A673 (cell line): Measurements from ENCODE around the gene GPR132. TPM values are rescaled to one million over a fixed set of nuclear protein-coding genes. Genes with fewer than 3 reads are reported as not detected.

ENCODE experiments used
- BruUV-seq: library from RNA; stranded (reverse); fragments of 400-500 nt; replicated peaks from 2 replicates; lab custom pipeline; 2021; lab: Mats Ljungman, UMichigan
- CTCF ChIA-PET: fragments of 300-600 bp; sonication (Branson Sonifier 250); formaldehyde crosslinking; loops from one replicate; lab custom pipeline; 2022; ENCODE audit warnings: antibody characterized with exemption; lab: Charles Lee
- POLR2A ChIA-PET: fragments of 300-600 bp; sonication (Branson Sonifier 250); formaldehyde crosslinking; loops from one replicate; lab custom pipeline; 2022; ENCODE audit warnings: antibody characterized with exemption; ENCODE audit not compliant: low non-redundant PET; lab: Charles Lee
- DNase-seq: peaks from one replicate; pipeline ENCODE4 v3.0.0-alpha.2; 2015; ENCODE audit warnings: low spot score
- H3K27ac ChIP-seq: fragments of 200-600 bp; sonication (generic); 2 replicates; pipeline ENCODE4 v1.5.1; 2016; ENCODE audit warnings: mixed run types, low read depth, mild to moderate bottlenecking, mixed read lengths, antibody characterized with exemption, low read length; ENCODE audit not compliant: poor library complexity, severe bottlenecking
- H3K27me3 ChIP-seq: fragments of 200-600 bp; sonication (generic); replicated peaks from 2 replicates; pipeline ENCODE4 v1.6.1; 2017; ENCODE audit warnings: mixed run types, low read depth, mild to moderate bottlenecking, mixed read lengths, antibody characterized with exemption, low read length; ENCODE audit not compliant: insufficient read depth, poor library complexity
- H3K36me3 ChIP-seq: fragments of 200-600 bp; sonication (generic); 2 replicates; pipeline ENCODE4 v1.6.1; 2016; ENCODE audit warnings: mixed run types, mild to moderate bottlenecking, mixed read lengths, antibody characterized with exemption, low read length; ENCODE audit not compliant: insufficient read depth, poor library complexity, severe bottlenecking
- H3K4me1 ChIP-seq: fragments of 200-600 bp; sonication (generic); 2 replicates; pipeline ENCODE4 v1.6.1; 2017; ENCODE audit warnings: mixed run types, mild to moderate bottlenecking, mixed read lengths, antibody characterized with exemption, low read length; ENCODE audit not compliant: insufficient read depth, poor library complexity, severe bottlenecking
- H3K4me3 ChIP-seq: fragments of 200-600 bp; sonication (generic); 2 replicates; pipeline ENCODE4 v1.5.1; 2016; ENCODE audit warnings: low read depth, mixed run types, mild to moderate bottlenecking, mixed read lengths, low read length; ENCODE audit not compliant: poor library complexity, severe bottlenecking
- H3K9me3 ChIP-seq: fragments of 200-600 bp; sonication (generic); 2 replicates; pipeline ENCODE4 v1.6.1; 2016; ENCODE audit warnings: mixed run types, low read depth, mild to moderate bottlenecking, mixed read lengths, antibody characterized with exemption, low read length; ENCODE audit not compliant: poor library complexity, severe bottlenecking
- CTCF ChIP-seq: fragments of 300-800, 200-600 bp; sonication (generic); conservative IDR thresholded peaks from 2 replicates; pipeline ENCODE4 v1.5.1; 2017; ENCODE audit warnings: low read depth, mild to moderate bottlenecking, antibody characterized with exemption, low read length, moderate library complexity, mixed read lengths
- EZH2 ChIP-seq: fragments of 200-600 bp; sonication (generic); IDR thresholded peaks from 2 replicates; pipeline ENCODE4 v1.6.1; 2017; ENCODE audit warnings: borderline replicate concordance, low read depth, mild to moderate bottlenecking, mixed read lengths, antibody characterized with exemption, low read length; ENCODE audit not compliant: poor library complexity, severe bottlenecking
- intact Hi-C: fragments of 100-400 bp; cut with micrococcal nuclease; formaldehyde crosslinking; loops from one replicate; pipeline ENCODE4 v1.10.0; 2022; ENCODE audit not compliant: unreplicated experiment
- total RNA-seq: library from RNA; stranded (reverse); gene quantifications from 2 replicates; pipeline ENCODE4 v1.2.3, GENCODE V29; 2021

GPR132 gene
- total RNA-seq, 1 experiment from 2014 or later = not detected

GRCh38 chr14:105059035-105059924, 6.0 kb downstream of the GPR132 start:
- ChIA-PET POLR2A (no interaction called here), CTCF (interaction anchor here (0.7 kb wide), 1 partner anchor 237 kb away, joined by 3 read pairs; no protein-coding TSS in a partner anchor)
- H3K27ac ChIP-seq = no peak overlapping the region
- no TSS peak for BruUV-seq
- intact Hi-C loops = no loop called here
- no peaks in the 10 kb centered on the region for H3K4me1 ChIP-seq
- H3K27me3 ChIP-seq = no peaks in the 10 kb centered on the region
- TF ChIP-seq EZH2 (no peak), CTCF (no peak)
- no peak for DNase-seq
- H3K36me3 ChIP-seq = no peaks in the 10 kb centered on the region
- H3K9me3 ChIP-seq = no peaks in the 10 kb centered on the region
- H3K4me3 ChIP-seq = no peak overlapping the region

DNA sequence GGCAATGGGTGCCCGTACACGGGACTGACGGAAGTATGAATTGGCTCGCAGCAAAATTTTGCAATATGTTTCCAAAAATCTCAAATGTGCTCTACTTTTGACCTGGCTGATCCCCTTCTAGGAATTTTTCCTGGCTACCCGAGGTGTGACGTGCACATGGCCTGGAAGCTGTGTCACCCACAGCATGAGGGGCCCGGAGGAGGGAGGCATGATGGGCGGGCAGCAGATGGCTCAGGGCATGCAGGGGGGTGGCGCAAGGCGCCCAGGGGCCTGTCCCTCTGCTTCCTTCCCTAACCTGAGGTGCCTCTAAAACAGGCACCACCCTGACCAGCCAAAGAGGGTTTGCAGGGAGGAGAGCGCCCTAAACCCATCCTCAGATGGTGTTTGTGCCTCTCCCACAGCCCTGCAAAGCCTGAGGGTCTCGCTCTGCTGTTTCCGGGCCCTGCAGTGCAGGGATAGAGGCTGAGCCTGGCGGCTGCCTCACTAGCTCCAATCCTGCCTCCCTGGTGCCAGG, 6.7 kb downstream of the GPR132 start:
- no TSS peak for BruUV-seq
- Histone ChIP-seq H3K27me3 (no peaks in the 10 kb centered on the region), H3K4me3 (no peak overlapping the region), H3K36me3 (no peaks in the 10 kb centered on the region), H3K27ac (no peak overlapping the region), H3K9me3 (no peaks in the 10 kb centered on the region), H3K4me1 (no peaks in the 10 kb centered on the region)
- POLR2A ChIA-PET = no interaction called here
- CTCF ChIA-PET = interaction anchor here (0.7 kb wide), 1 partner anchor 237 kb away, joined by 3 read pairs; no protein-coding TSS in a partner anchor
- TF ChIP-seq EZH2 = no peak
- no peak for TF ChIP-seq CTCF
- DNase-seq = no peak
- intact Hi-C loops = no loop called here

GRCh38 chr14:105056303-105056831, 8.9 kb downstream of the GPR132 start:
- CTCF ChIA-PET = no interaction called here
- POLR2A ChIA-PET = no interaction called here
- intact Hi-C loops = no loop called here
- H3K27me3 ChIP-seq = no peaks in the 10 kb centered on the region
- H3K4me3 ChIP-seq = no peak overlapping the region
- H3K9me3 ChIP-seq = no peaks in the 10 kb centered on the region
- no peak for TF ChIP-seq EZH2
- no peak for TF ChIP-seq CTCF
- H3K36me3 ChIP-seq = no peaks in the 10 kb centered on the region
- no peaks in the 10 kb centered on the region for H3K4me1 ChIP-seq
- DNase-seq = no peak
- BruUV-seq = no TSS peak
- H3K27ac ChIP-seq = no peak overlapping the region
